ENCODE results near the gene HK1.

- TF ChIP-seq, protein P1, sequence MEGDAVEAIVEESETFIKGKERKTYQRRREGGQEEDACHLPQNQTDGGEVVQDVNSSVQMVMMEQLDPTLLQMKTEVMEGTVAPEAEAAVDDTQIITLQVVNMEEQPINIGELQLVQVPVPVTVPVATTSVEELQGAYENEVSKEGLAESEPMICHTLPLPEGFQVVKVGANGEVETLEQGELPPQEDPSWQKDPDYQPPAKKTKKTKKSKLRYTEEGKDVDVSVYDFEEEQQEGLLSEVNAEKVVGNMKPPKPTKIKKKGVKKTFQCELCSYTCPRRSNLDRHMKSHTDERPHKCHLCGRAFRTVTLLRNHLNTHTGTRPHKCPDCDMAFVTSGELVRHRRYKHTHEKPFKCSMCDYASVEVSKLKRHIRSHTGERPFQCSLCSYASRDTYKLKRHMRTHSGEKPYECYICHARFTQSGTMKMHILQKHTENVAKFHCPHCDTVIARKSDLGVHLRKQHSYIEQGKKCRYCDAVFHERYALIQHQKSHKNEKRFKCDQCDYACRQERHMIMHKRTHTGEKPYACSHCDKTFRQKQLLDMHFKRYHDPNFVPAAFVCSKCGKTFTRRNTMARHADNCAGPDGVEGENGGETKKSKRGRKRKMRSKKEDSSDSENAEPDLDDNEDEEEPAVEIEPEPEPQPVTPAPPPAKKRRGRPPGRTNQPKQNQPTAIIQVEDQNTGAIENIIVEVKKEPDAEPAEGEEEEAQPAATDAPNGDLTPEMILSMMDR (IDR thresholded peaks at IDR 0.05; ENCODE audit: low read length): no peak
- TF ChIP-seq EZH2 (IDR thresholded peaks at IDR 0.05; ENCODE audit: borderline replicate concordance, low read length): no peak
Observed at GRCh38 chr10:69279110-69279509, 814 bp downstream of the HK1 start.
